ENCODE data around the gene APOC4. TPM values are rescaled to one million over a fixed set of nuclear protein-coding genes. Genes with fewer than 3 reads are reported as not detected.
"Not testable (repeated sequence)": the region's sequence is repeated elsewhere in the genome, so short reads cannot be mapped to it uniquely, and the experiment has no call there.

Gene APOC4
- total RNA-seq, 8 experiments from 2014 or later: not detected

- no peak for ATAC-seq (replicated peaks in 6 of 8)
- Histone ChIP-seq H3K4me3 (no peak overlapping the region), H3K4me1 (replicated peaks in 1 of 2) (peaks cover 0 to 12% of the 10 kb centered on the region in 2 donors), H3K27ac (no peak overlapping the region)
- WGBS, 10 experiments: 0 to 100% (median 90%) methylated on average over 1 to 9 of the region's 12 CpGs; no CpG with 5 or more reads in 4 of the 10 experiments
- in situ Hi-C loops (cut with MboI; ENCODE audit: low pct_unique_long_range_greater_than_20kb in 2 of 9, low sequenced_read_pairs in 9 of 9, unreplicated experiment in 9 of 9): no loop called here
These were observed 34.4 kb upstream of the APOC4 start for GRCh38 chr19:44907613-44908012.

GRCh38 chr19:44908074-44908835 is 33.8 kb upstream of the APOC4 start:
- 0 to 100% (median 63%) methylated on average over 1 to 10 of the region's 46 CpGs; no CpG with 5 or more reads in 6 of the 10 experiments for WGBS, 10 experiments
- ATAC-seq (replicated peaks in 6 of 8): no peak
- in situ Hi-C loops (cut with MboI; ENCODE audit: low pct_unique_long_range_greater_than_20kb in 2 of 9, low sequenced_read_pairs in 9 of 9, unreplicated experiment in 9 of 9): no loop called here
- H3K4me1 ChIP-seq (replicated peaks in 1 of 2): peaks cover 0 to 12% of the 10 kb centered on the region in 2 donors
- no peak overlapping the region for H3K4me3 ChIP-seq
- no peak overlapping the region for H3K27ac ChIP-seq

GRCh38 chr19:44908836-44909261 is 33.2 kb upstream of the APOC4 start:
- no peak overlapping the region for H3K4me3 ChIP-seq
- H3K27ac ChIP-seq: no peak overlapping the region
- WGBS, 10 experiments: 80 to 98% methylated on average over 2 to 7 of the region's 44 CpGs; no CpG with 5 or more reads in 8 of the 10 experiments
- ATAC-seq (replicated peaks in 6 of 8): no peak
- in situ Hi-C loops (cut with MboI; ENCODE audit: low pct_unique_long_range_greater_than_20kb in 2 of 9, low sequenced_read_pairs in 9 of 9, unreplicated experiment in 9 of 9): no loop called here
- peaks cover 2 to 13% of the 10 kb centered on the region in 2 donors for H3K4me1 ChIP-seq (replicated peaks in 1 of 2)

GRCh38 chr19:44909775-44910174 is 32.3 kb upstream of the APOC4 start:
- Histone ChIP-seq H3K27ac (no peak overlapping the region), H3K4me1 (replicated peaks in 1 of 2) (peaks cover 10 to 18% of the 10 kb centered on the region in 2 donors), H3K4me3 (no peak overlapping the region)
- in situ Hi-C loops (cut with MboI; ENCODE audit: low pct_unique_long_range_greater_than_20kb in 2 of 9, low sequenced_read_pairs in 9 of 9, unreplicated experiment in 9 of 9): no loop called here
- WGBS, 10 experiments: 100% methylated on average over 1 of the region's 5 CpGs; no CpG with 5 or more reads in 9 of the 10 experiments
- ATAC-seq (replicated peaks in 6 of 8): no peak

- H3K4me3 ChIP-seq; in situ Hi-C loops (cut with MboI; ENCODE audit: low pct_unique_long_range_greater_than_20kb in 2 of 9, low sequenced_read_pairs in 9 of 9, unreplicated experiment in 9 of 9); ATAC-seq (replicated peaks in 6 of 8); H3K27ac ChIP-seq; H3K4me1 ChIP-seq (replicated peaks in 1 of 2): not testable (repeated sequence)
- 83 to 100% (median 100%) methylated on average over 1 to 6 of the region's 6 CpGs; no CpG with 5 or more reads in 5 of the 10 experiments for WGBS, 10 experiments
These were observed 30.1 kb upstream of the APOC4 start for GRCh38 chr19:44911896-44912295.

DNA sequence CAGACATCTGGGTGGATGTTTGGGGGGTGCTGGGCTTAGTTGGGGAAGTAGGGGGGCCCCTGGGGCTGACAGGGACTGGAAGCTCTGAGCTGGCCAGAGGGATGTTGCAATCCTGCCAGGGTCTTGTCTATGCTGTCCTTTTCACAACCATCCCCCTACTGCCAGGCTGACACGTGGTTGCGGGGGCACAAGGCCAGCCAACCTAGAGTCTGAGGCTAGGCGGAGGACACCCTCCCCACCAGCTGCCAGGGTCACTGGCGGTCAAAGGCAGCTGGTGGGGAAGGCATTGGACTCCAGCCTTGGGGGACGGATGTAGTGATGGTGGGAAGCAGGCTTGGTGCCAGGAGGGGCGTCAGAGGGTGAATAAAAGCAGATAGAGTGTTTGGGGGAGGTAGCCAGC is 29.2 kb upstream of the APOC4 start:
- Histone ChIP-seq H3K4me3 (no peak overlapping the region), H3K27ac (no peak overlapping the region), H3K4me1 (replicated peaks in 1 of 2) (peaks cover 6 to 10% of the 10 kb centered on the region in 2 donors)
- ATAC-seq (replicated peaks in 6 of 8): no peak
- 44% methylated on average over 3 of the region's 6 CpGs; no CpG with 5 or more reads in 9 of the 10 experiments for WGBS, 10 experiments
- in situ Hi-C loops (cut with MboI; ENCODE audit: low pct_unique_long_range_greater_than_20kb in 2 of 9, low sequenced_read_pairs in 9 of 9, unreplicated experiment in 9 of 9): no loop called here

- H3K4me3 ChIP-seq: peak overlapping the region in 3 of 5 donors; percentile 29 to 48 (median 35)
- WGBS, 10 experiments: 32 to 93% (median 60%) methylated on average over 2 to 13 of the region's 23 CpGs
- ATAC-seq (replicated peaks in 6 of 8); H3K4me1 ChIP-seq (replicated peaks in 1 of 2); in situ Hi-C loops (cut with MboI; ENCODE audit: low pct_unique_long_range_greater_than_20kb in 2 of 9, low sequenced_read_pairs in 9 of 9, unreplicated experiment in 9 of 9); H3K27ac ChIP-seq: not testable (repeated sequence)
These were observed 28.3 kb upstream of the APOC4 start for GRCh38 chr19:44913512-44914432.

DNA sequence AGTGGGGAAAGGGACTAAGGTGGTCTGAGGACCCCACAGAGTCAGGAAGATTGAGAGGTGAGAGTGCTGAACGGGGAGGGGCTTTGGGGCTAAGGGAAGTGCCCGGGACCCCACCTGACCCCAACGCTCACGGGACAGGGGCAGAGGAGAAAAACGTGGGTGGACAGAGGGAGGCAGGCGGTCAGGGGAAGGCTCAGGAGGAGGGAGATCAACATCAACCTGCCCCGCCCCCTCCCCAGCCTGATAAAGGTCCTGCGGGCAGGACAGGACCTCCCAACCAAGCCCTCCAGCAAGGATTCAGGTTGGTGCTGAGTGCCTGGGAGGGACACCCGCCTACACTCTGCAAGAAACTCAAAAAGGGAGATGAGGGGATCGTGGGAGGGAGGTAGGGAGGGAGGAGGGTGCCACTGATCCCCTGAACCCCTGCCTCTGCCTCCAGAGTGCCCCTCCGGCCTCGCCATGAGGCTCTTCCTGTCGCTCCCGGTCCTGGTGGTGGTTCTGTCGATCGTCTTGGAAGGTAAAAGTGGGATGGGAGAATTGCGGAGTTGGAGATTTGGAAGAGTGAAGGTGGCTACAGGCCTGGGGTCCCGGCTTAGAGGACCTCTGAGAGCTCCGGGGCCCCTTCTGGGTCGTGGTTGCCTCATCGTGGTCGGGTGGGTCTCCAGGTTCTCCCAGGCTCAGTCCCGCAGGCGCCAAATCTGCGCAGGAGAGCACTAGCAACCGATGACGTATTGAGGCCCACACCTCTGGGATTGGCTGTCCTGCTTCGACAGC is 27.4 kb upstream of the APOC4 start, which contains the start of gene APOC1:
Gene APOC1 (plus strand): TSS at position 176 of the 774 bp plus-strand sequence. CDS start 284 bp downstream, at position 460.
- in situ Hi-C loops (cut with MboI; ENCODE audit: low pct_unique_long_range_greater_than_20kb in 2 of 9, low sequenced_read_pairs in 9 of 9, unreplicated experiment in 9 of 9); H3K4me1 ChIP-seq (replicated peaks in 1 of 2): not testable (repeated sequence)
- WGBS, 10 experiments: 0 to 14% methylated on average over 3 to 4 of the region's 28 CpGs; no CpG with 5 or more reads in 8 of the 10 experiments
- Histone ChIP-seq H3K27ac (peak within 1 kb of the TSS; percentile 13 to 50), H3K4me3 (peak within 1 kb of the TSS; percentile 29 to 48 (median 37))
- ATAC-seq (replicated peaks in 6 of 8): peak; percentile 89 to 96 (median 94)

- ATAC-seq (replicated peaks in 6 of 8): no peak
- Histone ChIP-seq H3K27ac (no peak overlapping the region), H3K4me1 (replicated peaks in 1 of 2) (peaks cover 0 to 3% of the 10 kb centered on the region in 2 donors), H3K4me3 (no peak overlapping the region)
- in situ Hi-C loops (cut with MboI; ENCODE audit: low pct_unique_long_range_greater_than_20kb in 2 of 9, low sequenced_read_pairs in 9 of 9, unreplicated experiment in 9 of 9): no loop called here
- WGBS, 10 experiments: 50 to 100% (median 73%) methylated on average over 1 to 5 of the region's 8 CpGs; no CpG with 5 or more reads in 5 of the 10 experiments
These were observed 17.8 kb upstream of the APOC4 start for GRCh38 chr19:44924243-44924725.

- 40 to 84% (median 67%) methylated on average over 1 to 7 of the region's 8 CpGs; no CpG with 5 or more reads in 6 of the 10 experiments for WGBS, 10 experiments
- peaks cover 0 to 3% of the 10 kb centered on the region in 2 donors for H3K4me1 ChIP-seq (replicated peaks in 1 of 2)
- H3K4me3 ChIP-seq: no peak overlapping the region
- H3K27ac ChIP-seq: no peak overlapping the region
- in situ Hi-C loops (cut with MboI; ENCODE audit: low pct_unique_long_range_greater_than_20kb in 2 of 9, low sequenced_read_pairs in 9 of 9, unreplicated experiment in 9 of 9): no loop called here
- peak in 1 of 8 experiments; percentile 23 for ATAC-seq (replicated peaks in 6 of 8)
These were observed 16.7 kb upstream of the APOC4 start for GRCh38 chr19:44925114-44925891.

DNA sequence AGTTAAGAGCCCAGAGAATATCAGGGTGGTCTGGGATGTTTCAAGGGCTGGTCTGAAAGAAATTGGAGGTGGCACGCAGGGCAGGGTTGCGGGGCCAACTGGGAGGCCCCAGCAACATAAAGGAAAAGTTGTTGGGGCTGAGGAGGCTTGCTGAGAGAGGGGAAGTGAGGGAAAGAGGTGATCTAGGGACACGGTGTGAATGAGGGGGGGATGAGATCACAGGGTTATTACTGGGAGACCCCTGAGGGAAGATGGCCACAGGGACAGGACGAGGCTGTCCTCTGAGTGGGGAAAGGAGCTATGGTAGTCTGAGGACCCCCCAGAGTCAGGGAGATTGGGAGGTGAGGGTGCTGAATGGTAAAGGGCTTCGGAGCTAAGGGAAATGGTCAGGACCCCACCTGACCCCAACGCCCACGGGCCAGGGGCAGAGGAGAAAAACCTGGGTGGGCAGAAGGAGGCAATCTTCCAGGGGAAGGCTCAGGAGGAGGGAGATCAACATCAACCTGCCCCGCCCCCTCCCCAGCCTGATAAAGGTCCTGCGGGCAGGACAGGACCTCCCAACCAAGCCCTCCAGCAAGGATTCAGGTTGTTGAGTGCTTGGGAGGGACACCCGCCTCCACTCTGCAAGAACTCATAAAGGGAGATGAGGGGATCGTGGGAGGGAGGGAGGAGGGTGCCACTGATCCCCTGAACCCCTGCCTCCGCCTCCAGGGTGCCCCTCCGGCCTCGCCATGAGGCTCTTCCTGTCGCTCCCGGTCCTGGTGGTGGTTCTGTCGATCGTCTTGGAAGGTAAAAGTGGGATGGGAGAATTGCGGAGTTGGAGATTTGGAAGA is 15.6 kb upstream of the APOC4 start:
- ATAC-seq (replicated peaks in 6 of 8): peak; percentile 9 to 46 (median 24)
- in situ Hi-C loops (cut with MboI; ENCODE audit: low pct_unique_long_range_greater_than_20kb in 2 of 9, low sequenced_read_pairs in 9 of 9, unreplicated experiment in 9 of 9); H3K27ac ChIP-seq; H3K4me1 ChIP-seq (replicated peaks in 1 of 2); H3K4me3 ChIP-seq: not testable (repeated sequence)
- WGBS, 10 experiments: 80 to 100% (median 90%) methylated on average over 1 to 3 of the region's 19 CpGs; no CpG with 5 or more reads in 5 of the 10 experiments
